Panc1 (cell line): Measurements from ENCODE around the gene NOP53. TPM values are rescaled to one million over a fixed set of nuclear protein-coding genes. Genes with fewer than 3 reads are reported as not detected.

Experiments
- ATAC-seq: fragments of 200-7000 bp; cut with Tn5 transposase; 2 replicates; pipeline ENCODE4 v1.9.1; 2020; ENCODE audit warnings: mild to moderate bottlenecking, moderate library complexity
- BruUV-seq: library from RNA; stranded (reverse); fragments of 400-500 nt; replicated peaks from 2 replicates; lab custom pipeline; 2021; lab: Mats Ljungman, UMichigan
- CTCF ChIA-PET: fragments of 300-600 bp; sonication (Branson Sonifier 250); formaldehyde crosslinking; loops from one replicate; lab custom pipeline; 2022; ENCODE audit warnings: antibody characterized with exemption; lab: Charles Lee
- POLR2A ChIA-PET: fragments of 300-600 bp; sonication (Branson Sonifier 250); formaldehyde crosslinking; loops from one replicate; lab custom pipeline; 2022; ENCODE audit warnings: antibody characterized with exemption; lab: Charles Lee
- DNase-seq: peaks from one replicate; pipeline ENCODE4 v3.0.0-alpha.2; 2010; ENCODE audit warnings: low read depth, low spot score
- H3K27ac ChIP-seq: 2 replicates; pipeline ENCODE4 v1.5.1; 2011; ENCODE audit warnings: mild to moderate bottlenecking, low read length, inconsistent platforms
- H3K27me3 ChIP-seq: fragments of 200-500 bp; sonication (Bioruptor generic); 2 replicates; pipeline ENCODE4 v1.6.0; 2014; ENCODE audit warnings: low read length, inconsistent platforms; ENCODE audit not compliant: control insufficient read depth, insufficient read depth
- H3K36me3 ChIP-seq: fragments of 200-500 bp; sonication (Bioruptor generic); 2 replicates; pipeline ENCODE4 v1.5.1; 2014; ENCODE audit warnings: inconsistent platforms, mild to moderate bottlenecking, low read length, moderate library complexity; ENCODE audit not compliant: control insufficient read depth, insufficient read depth
- H3K4me1 ChIP-seq: 2 replicates; pipeline ENCODE4 v1.5.1; 2011; ENCODE audit warnings: inconsistent platforms, mild to moderate bottlenecking, low read length, moderate library complexity; ENCODE audit not compliant: control insufficient read depth, insufficient read depth
- H3K4me3 ChIP-seq, 2 experiments: 2 replicates each; pipeline ENCODE4 v1.5.1; 2011 to 2012; ENCODE audit warnings: low read depth in 2 of 2, low read length in 2 of 2, mild to moderate bottlenecking in 2 of 2, inconsistent platforms in 1 of 2, moderate library complexity in 1 of 2
- H3K9me3 ChIP-seq: fragments of 200-500 bp; sonication (Bioruptor generic); 2 replicates; pipeline ENCODE4 v1.5.1; 2014; ENCODE audit warnings: low read depth, mild to moderate bottlenecking, inconsistent platforms, low read length, moderate library complexity; ENCODE audit not compliant: control insufficient read depth, insufficient read depth
- CTCF ChIP-seq: fragments of 450-650 bp; IDR thresholded peaks from 2 replicates; pipeline ENCODE4 v1.5.1; 2017; ENCODE audit warnings: mild to moderate bottlenecking
- POLR2AphosphoS5 ChIP-seq: IDR thresholded peaks from 2 replicates; pipeline ENCODE4 v1.6.1; 2012; ENCODE audit warnings: mild to moderate bottlenecking, low read depth, low read length, moderate library complexity
- REST ChIP-seq, 2 experiments: IDR thresholded peaks; 2 replicates each; pipeline ENCODE4 v1.6.1; 2011 to 2012; ENCODE audit warnings: low read depth in 2 of 2, control low read depth in 1 of 2, low read length in 1 of 2, mild to moderate bottlenecking in 1 of 2, moderate library complexity in 1 of 2; ENCODE audit not compliant: insufficient read depth in 1 of 2
- SIN3A ChIP-seq: IDR thresholded peaks from 2 replicates; pipeline ENCODE4 v1.6.1; 2012; ENCODE audit warnings: low read depth, mild to moderate bottlenecking, low read length, moderate library complexity, borderline replicate concordance; ENCODE audit not compliant: insufficient read depth
- TCF7L2 ChIP-seq: IDR thresholded peaks from 2 replicates; pipeline ENCODE4 v1.6.1; 2011; ENCODE audit warnings: mild to moderate bottlenecking, low read depth, low read length, inconsistent platforms
- in situ Hi-C: cut with HindIII; loops from 2 replicates; pipeline ENCODE4 v1.10.0; 2016; ENCODE audit warnings: low sequenced_read_pairs, low pct_unique_long_range_greater_than_20kb
- intact Hi-C: fragments of 100-400 bp; cut with micrococcal nuclease; formaldehyde crosslinking; loops from one replicate; pipeline ENCODE4 v1.10.0; 2022; ENCODE audit not compliant: unreplicated experiment
- total RNA-seq: library from RNA; stranded (reverse); gene quantifications from one replicate; pipeline ENCODE4 v1.2.1, GENCODE V29; 2021; ENCODE audit not compliant: unreplicated experiment

The NOP53 gene
- total RNA-seq, 1 experiment from 2014 or later, result 64.3 TPM

- TF ChIP-seq TCF7L2 (no peak), SIN3A (no peak), CTCF (no peak), REST (IDR thresholded peaks at IDR 0.05; ENCODE audit: insufficient read depth in 1 of 2, low read depth in 2 of 2, low read length in 1 of 2) (no peak), POLR2AphosphoS5 (no peak)
- DNase-seq, result no peak
- H3K27ac ChIP-seq, result no peak overlapping the region
- no peak for ATAC-seq
- peaks cover 2% of the 10 kb centered on the region; the same call in 1 of the 2 replicates for H3K36me3 ChIP-seq
- in situ Hi-C loops (no loop called here), intact Hi-C loops (no loop called here)
- H3K4me1 ChIP-seq, result peaks cover 6% of the 10 kb centered on the region
- CTCF ChIA-PET, result interaction anchor here (0.5 kb wide), 1 partner anchor 1470 kb away, joined by 3 read pairs; no protein-coding TSS in a partner anchor
- POLR2A ChIA-PET, result interaction anchor here (0.8 kb wide), 1 partner anchor 27 kb away, joined by 3 read pairs; no protein-coding TSS in a partner anchor
- no peaks in the 10 kb centered on the region for H3K27me3 ChIP-seq
- H3K4me3 ChIP-seq, result no peak overlapping the region
- no TSS peak for BruUV-seq
- no peaks in the 10 kb centered on the region for H3K9me3 ChIP-seq
Observed at GRCh38 chr19:47740866-47741519, 4.4 kb upstream of the NOP53 start.

- TF ChIP-seq TCF7L2, result no peak
- no peak for TF ChIP-seq REST (IDR thresholded peaks at IDR 0.05; ENCODE audit: insufficient read depth in 1 of 2, low read depth in 2 of 2, low read length in 1 of 2)
- no peak for TF ChIP-seq POLR2AphosphoS5
- TF ChIP-seq SIN3A, result no peak
- TF ChIP-seq CTCF, result no peak
- POLR2A ChIA-PET, result no interaction called here
- CTCF ChIA-PET, result interaction anchor here (2.3 kb wide), 1 partner anchor 29 kb away, joined by 7 read pairs; the partner anchor contains the start of gene EHD2
- peaks cover 6% of the 10 kb centered on the region for H3K4me1 ChIP-seq
- DNase-seq (no peak), ATAC-seq (no peak)
- no peak overlapping the region for H3K27ac ChIP-seq
- H3K36me3 ChIP-seq, result peaks cover 3% of the 10 kb centered on the region; the same call in 1 of the 2 replicates
- H3K9me3 ChIP-seq, result no peaks in the 10 kb centered on the region
- no peak overlapping the region for H3K4me3 ChIP-seq
- H3K27me3 ChIP-seq, result no peaks in the 10 kb centered on the region
- BruUV-seq, result no TSS peak
- intact Hi-C loops (no loop called here), in situ Hi-C loops (no loop called here)
Observed at GRCh38 chr19:47741544-47742140, 3.7 kb upstream of the NOP53 start.
